Right atrium auricular region (tissue), 2 donors: ENCODE data around the gene WDR5. TPM values are rescaled to one million over a fixed set of nuclear protein-coding genes. Genes with fewer than 3 reads are reported as not detected.

Source experiments
- DNase-seq: peaks from one replicate; pipeline ENCODE4 v3.0.0-alpha.2; 2019; ENCODE audit warnings: low spot score
- H3K27ac ChIP-seq, 2 donors: fragments of 200-600 bp; sonication (generic); 1 replicate in 1 of 2; 2 replicates in 1 of 2; pipeline ENCODE4 v1.5.1; 2016 to 2019
- H3K27me3 ChIP-seq, 2 donors: fragments of 200-600 bp; sonication (generic); one replicate each; pipeline versions ENCODE4 v1.5.1 to v1.6.0; 2017 to 2019
- H3K36me3 ChIP-seq: fragments of 200-600 bp; sonication (generic); one replicate; pipeline ENCODE4 v1.5.1; 2016
- H3K4me1 ChIP-seq, 2 donors: fragments of 200-600 bp; sonication (generic); one replicate each; pipeline versions ENCODE4 v1.5.1 to v1.6.0; 2017 to 2019
- H3K4me3 ChIP-seq, 2 donors: fragments of 200-600 bp; sonication (generic); 1 replicate in 1 of 2; 2 replicates in 1 of 2; pipeline ENCODE4 v1.5.1; 2017 to 2019; ENCODE audit warnings: mild to moderate bottlenecking in 1 of 2, moderate library complexity in 1 of 2
- H3K9me3 ChIP-seq, 2 donors: fragments of 200-600 bp; sonication (generic); one replicate each; pipeline ENCODE4 v1.5.1; 2019
- total RNA-seq, 2 donors: library from RNA; depleted of rRNA; stranded (reverse); fragments of >200 nt; gene quantifications; one replicate each; pipeline ENCODE4 v1.1.0, GENCODE V29; 2016
- TF ChIP-seq, protein P1 (sequence below), 2 donors: fragments of 200-600 bp; sonication (generic); IDR thresholded peaks; one replicate each; pipeline ENCODE4 v1.5.1; 2019; ENCODE audit warnings: antibody characterized with exemption in 2 of 2

Gene WDR5
- total RNA-seq, 2 donors from 2014 or later = 14.1 to 17.5 TPM

GRCh38 chr9:134196911-134197310, 61.0 kb downstream of the WDR5 start:
- no peak for DNase-seq
- Histone ChIP-seq H3K4me3 (no peak overlapping the region), H3K9me3 (peaks cover 0 to 6% of the 10 kb centered on the region in 2 donors), H3K27me3 (no peaks in the 10 kb centered on the region), H3K4me1 (no peaks in the 10 kb centered on the region), H3K27ac (no peak overlapping the region), H3K36me3 (no peaks in the 10 kb centered on the region)
- TF ChIP-seq, protein P1, sequence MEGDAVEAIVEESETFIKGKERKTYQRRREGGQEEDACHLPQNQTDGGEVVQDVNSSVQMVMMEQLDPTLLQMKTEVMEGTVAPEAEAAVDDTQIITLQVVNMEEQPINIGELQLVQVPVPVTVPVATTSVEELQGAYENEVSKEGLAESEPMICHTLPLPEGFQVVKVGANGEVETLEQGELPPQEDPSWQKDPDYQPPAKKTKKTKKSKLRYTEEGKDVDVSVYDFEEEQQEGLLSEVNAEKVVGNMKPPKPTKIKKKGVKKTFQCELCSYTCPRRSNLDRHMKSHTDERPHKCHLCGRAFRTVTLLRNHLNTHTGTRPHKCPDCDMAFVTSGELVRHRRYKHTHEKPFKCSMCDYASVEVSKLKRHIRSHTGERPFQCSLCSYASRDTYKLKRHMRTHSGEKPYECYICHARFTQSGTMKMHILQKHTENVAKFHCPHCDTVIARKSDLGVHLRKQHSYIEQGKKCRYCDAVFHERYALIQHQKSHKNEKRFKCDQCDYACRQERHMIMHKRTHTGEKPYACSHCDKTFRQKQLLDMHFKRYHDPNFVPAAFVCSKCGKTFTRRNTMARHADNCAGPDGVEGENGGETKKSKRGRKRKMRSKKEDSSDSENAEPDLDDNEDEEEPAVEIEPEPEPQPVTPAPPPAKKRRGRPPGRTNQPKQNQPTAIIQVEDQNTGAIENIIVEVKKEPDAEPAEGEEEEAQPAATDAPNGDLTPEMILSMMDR (IDR thresholded peaks at IDR 0.05) = no peak

DNA sequence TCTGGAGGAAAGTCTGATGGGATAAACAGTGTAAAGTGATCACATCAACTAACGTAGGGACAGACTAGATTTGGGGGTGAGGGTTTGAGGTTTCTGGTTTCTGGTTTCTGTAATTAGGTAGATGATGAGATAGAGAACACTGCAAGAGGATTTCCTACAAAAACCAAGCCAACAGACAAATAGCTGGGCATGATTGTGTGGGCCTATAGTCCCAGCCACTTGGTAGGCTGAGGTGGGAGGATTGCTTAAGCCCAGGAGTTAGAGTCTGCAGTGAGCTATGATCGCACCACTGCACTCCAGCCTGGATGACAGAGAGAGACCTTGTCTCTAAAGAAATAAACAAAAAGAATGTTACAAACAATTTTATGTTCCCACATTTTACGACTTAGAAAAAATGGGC, 62.9 kb downstream of the WDR5 start:
- Histone ChIP-seq H3K4me1 (no peaks in the 10 kb centered on the region), H3K27me3 (no peaks in the 10 kb centered on the region), H3K4me3 (no peak overlapping the region), H3K36me3 (no peaks in the 10 kb centered on the region), H3K9me3 (peaks cover 0 to 24% of the 10 kb centered on the region in 2 donors), H3K27ac (no peak overlapping the region)
- TF ChIP-seq, protein P1 (IDR thresholded peaks at IDR 0.05) = no peak
- no peak for DNase-seq

DNA sequence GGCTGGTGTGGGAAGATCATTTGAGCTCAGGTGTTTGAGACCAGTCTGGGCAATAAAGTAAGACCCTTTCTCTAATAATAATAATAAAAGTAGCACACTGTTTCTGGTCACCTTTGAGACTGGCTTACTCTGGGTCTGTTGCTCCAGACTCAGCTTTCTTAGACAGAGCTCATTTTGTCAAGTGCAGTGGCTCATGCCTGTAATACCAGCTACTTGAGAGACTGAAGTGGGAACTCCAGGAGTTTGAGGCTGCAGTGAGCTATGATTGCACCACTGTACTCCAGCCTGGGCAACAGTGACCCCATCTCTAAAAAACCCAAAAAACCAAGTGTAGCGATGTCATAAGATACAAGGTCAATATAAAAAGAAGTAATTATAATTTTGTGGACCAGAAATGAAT, 64.8 kb downstream of the WDR5 start:
- TF ChIP-seq, protein P1 (IDR thresholded peaks at IDR 0.05) = no peak
- no peaks in the 10 kb centered on the region for H3K27me3 ChIP-seq
- H3K4me1 ChIP-seq = peaks cover 0 to 12% of the 10 kb centered on the region in 2 donors
- H3K4me3 ChIP-seq = no peak overlapping the region
- DNase-seq = no peak
- no peaks in the 10 kb centered on the region for H3K36me3 ChIP-seq
- peaks cover 0 to 27% of the 10 kb centered on the region in 2 donors for H3K9me3 ChIP-seq
- H3K27ac ChIP-seq = no peak overlapping the region

GRCh38 chr9:134203224-134203623, 67.3 kb downstream of the WDR5 start:
- TF ChIP-seq, protein P1 (IDR thresholded peaks at IDR 0.05) = no peak
- Histone ChIP-seq H3K27me3 (no peaks in the 10 kb centered on the region), H3K36me3 (no peaks in the 10 kb centered on the region), H3K4me3 (no peak overlapping the region), H3K27ac (no peak overlapping the region), H3K4me1 (peaks cover 0 to 22% of the 10 kb centered on the region in 2 donors), H3K9me3 (peaks cover 0 to 27% of the 10 kb centered on the region in 2 donors)
- no peak for DNase-seq

DNA sequence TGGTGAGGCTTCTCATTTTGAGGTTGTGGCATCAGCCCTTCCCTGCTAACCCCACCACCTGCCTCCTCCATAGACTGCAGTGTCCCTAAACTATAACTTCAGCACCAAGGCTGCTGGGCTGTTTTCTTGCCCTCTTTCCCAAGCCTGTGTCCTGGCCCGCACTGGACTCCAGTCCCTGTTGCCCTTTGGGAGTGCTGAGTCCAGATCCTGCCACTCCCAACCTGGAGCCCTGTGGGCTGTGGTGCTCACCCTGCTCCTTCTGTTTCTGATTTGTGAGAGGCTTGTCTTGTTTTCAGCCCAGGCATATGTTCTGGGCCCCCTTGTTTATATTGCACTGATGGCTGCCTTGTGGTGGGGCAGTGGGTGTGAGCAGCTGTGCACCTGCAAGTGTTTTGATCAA, 68.2 kb downstream of the WDR5 start:
- H3K4me3 ChIP-seq = no peak overlapping the region
- no peak for DNase-seq
- H3K4me1 ChIP-seq = peaks cover 0 to 30% of the 10 kb centered on the region in 2 donors
- H3K9me3 ChIP-seq = peaks cover 0 to 27% of the 10 kb centered on the region in 2 donors
- no peaks in the 10 kb centered on the region for H3K36me3 ChIP-seq
- TF ChIP-seq, protein P1 (IDR thresholded peaks at IDR 0.05) = no peak
- H3K27me3 ChIP-seq = no peaks in the 10 kb centered on the region
- H3K27ac ChIP-seq = no peak overlapping the region

- Histone ChIP-seq H3K9me3 (peaks cover 0 to 27% of the 10 kb centered on the region in 2 donors), H3K4me3 (no peak overlapping the region), H3K4me1 (peaks cover 0 to 39% of the 10 kb centered on the region in 2 donors), H3K27me3 (no peaks in the 10 kb centered on the region), H3K36me3 (no peaks in the 10 kb centered on the region), H3K27ac (peak overlapping the region; percentile 3 to 17)
- TF ChIP-seq, protein P1 (IDR thresholded peaks at IDR 0.05) = no peak
- no peak for DNase-seq
Observed at GRCh38 chr9:134204991-134205578, 69.2 kb downstream of the WDR5 start.
